Measurements from ENCODE around the gene IL20.

IL20 gene

GRCh38 chr1:206873603-206874188, 8.3 kb downstream of the IL20 start:
- H3K36me3 Mint-ChIP-seq (ENCODE audit: low read depth) = no peaks in the 10 kb centered on the region
- H3K27ac Mint-ChIP-seq = no peak overlapping the region
- TF ChIP-seq CTCF (IDR thresholded peaks at IDR 0.05; ENCODE audit: unreplicated experiment in 3 of 3) = no peak
- H3K4me3 Mint-ChIP-seq = no peak overlapping the region
- no peaks in the 10 kb centered on the region for H3K4me1 Mint-ChIP-seq
- peaks cover 11% of the 10 kb centered on the region for H3K27me3 Mint-ChIP-seq (ENCODE audit: low read depth)
- peaks cover 34% of the 10 kb centered on the region for H3K9me3 Mint-ChIP-seq

GRCh38 chr1:206875752-206876377, 10.4 kb downstream of the IL20 start:
- Mint-ChIP-seq H3K9me3 (peaks cover 40% of the 10 kb centered on the region), H3K36me3 (ENCODE audit: low read depth) (no peaks in the 10 kb centered on the region), H3K27ac (no peak overlapping the region), H3K4me1 (no peaks in the 10 kb centered on the region), H3K4me3 (no peak overlapping the region), H3K27me3 (ENCODE audit: low read depth) (no peaks in the 10 kb centered on the region)
- TF ChIP-seq CTCF (IDR thresholded peaks at IDR 0.05; ENCODE audit: unreplicated experiment in 3 of 3) = no peak

- Mint-ChIP-seq H3K4me1 (no peaks in the 10 kb centered on the region), H3K27me3 (ENCODE audit: low read depth) (no peaks in the 10 kb centered on the region), H3K36me3 (ENCODE audit: low read depth) (no peaks in the 10 kb centered on the region), H3K4me3 (no peak overlapping the region), H3K9me3 (peaks cover 42% of the 10 kb centered on the region), H3K27ac (no peak overlapping the region)
- TF ChIP-seq CTCF (IDR thresholded peaks at IDR 0.05; ENCODE audit: unreplicated experiment in 3 of 3) = no peak
Observed at GRCh38 chr1:206878456-206878855, 13.0 kb downstream of the IL20 start.

- peaks cover 4% of the 10 kb centered on the region for H3K27me3 Mint-ChIP-seq (ENCODE audit: low read depth)
- no peak for TF ChIP-seq CTCF (IDR thresholded peaks at IDR 0.05; ENCODE audit: unreplicated experiment in 3 of 3)
- H3K4me3 Mint-ChIP-seq = no peak overlapping the region
- peaks cover 37% of the 10 kb centered on the region for H3K9me3 Mint-ChIP-seq
- no peaks in the 10 kb centered on the region for H3K36me3 Mint-ChIP-seq (ENCODE audit: low read depth)
- H3K27ac Mint-ChIP-seq = no peak overlapping the region
- no peaks in the 10 kb centered on the region for H3K4me1 Mint-ChIP-seq
Observed at GRCh38 chr1:206880314-206880713, 14.9 kb downstream of the IL20 start.

- H3K4me3 Mint-ChIP-seq = no peak overlapping the region
- no peaks in the 10 kb centered on the region for H3K4me1 Mint-ChIP-seq
- no peak overlapping the region for H3K27ac Mint-ChIP-seq
- no peaks in the 10 kb centered on the region for H3K36me3 Mint-ChIP-seq (ENCODE audit: low read depth)
- peaks cover 4% of the 10 kb centered on the region for H3K27me3 Mint-ChIP-seq (ENCODE audit: low read depth)
- peaks cover 21% of the 10 kb centered on the region for H3K9me3 Mint-ChIP-seq
- no peak for TF ChIP-seq CTCF (IDR thresholded peaks at IDR 0.05; ENCODE audit: unreplicated experiment in 3 of 3)
Observed at GRCh38 chr1:206882555-206882954, 17.1 kb downstream of the IL20 start.

- no peak overlapping the region for H3K4me3 Mint-ChIP-seq
- no peaks in the 10 kb centered on the region for H3K4me1 Mint-ChIP-seq
- no peak overlapping the region for H3K27ac Mint-ChIP-seq
- peaks cover 5% of the 10 kb centered on the region for H3K27me3 Mint-ChIP-seq (ENCODE audit: low read depth)
- H3K36me3 Mint-ChIP-seq (ENCODE audit: low read depth) = no peaks in the 10 kb centered on the region
- no peak for TF ChIP-seq CTCF (IDR thresholded peaks at IDR 0.05; ENCODE audit: unreplicated experiment in 3 of 3)
- H3K9me3 Mint-ChIP-seq = peaks cover 16% of the 10 kb centered on the region
Observed at GRCh38 chr1:206883160-206883559, 17.7 kb downstream of the IL20 start.

All from nephron (organoid).